CD4-positive, alpha-beta T cell treated with Interleukin-4 for 1 hour (primary cell): ENCODE measurements around the gene MNS1.
"Not testable (repeated sequence)": the region's sequence is repeated elsewhere in the genome, so short reads cannot be mapped to it uniquely, and the experiment has no call there.

Experiments used
- DNase-seq, 2 donors: peaks; one replicate each; pipeline ENCODE4 v3.0.0-alpha.2; 2020 to 2022

MNS1 gene, protein sequence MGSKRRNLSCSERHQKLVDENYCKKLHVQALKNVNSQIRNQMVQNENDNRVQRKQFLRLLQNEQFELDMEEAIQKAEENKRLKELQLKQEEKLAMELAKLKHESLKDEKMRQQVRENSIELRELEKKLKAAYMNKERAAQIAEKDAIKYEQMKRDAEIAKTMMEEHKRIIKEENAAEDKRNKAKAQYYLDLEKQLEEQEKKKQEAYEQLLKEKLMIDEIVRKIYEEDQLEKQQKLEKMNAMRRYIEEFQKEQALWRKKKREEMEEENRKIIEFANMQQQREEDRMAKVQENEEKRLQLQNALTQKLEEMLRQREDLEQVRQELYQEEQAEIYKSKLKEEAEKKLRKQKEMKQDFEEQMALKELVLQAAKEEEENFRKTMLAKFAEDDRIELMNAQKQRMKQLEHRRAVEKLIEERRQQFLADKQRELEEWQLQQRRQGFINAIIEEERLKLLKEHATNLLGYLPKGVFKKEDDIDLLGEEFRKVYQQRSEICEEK

DNA sequence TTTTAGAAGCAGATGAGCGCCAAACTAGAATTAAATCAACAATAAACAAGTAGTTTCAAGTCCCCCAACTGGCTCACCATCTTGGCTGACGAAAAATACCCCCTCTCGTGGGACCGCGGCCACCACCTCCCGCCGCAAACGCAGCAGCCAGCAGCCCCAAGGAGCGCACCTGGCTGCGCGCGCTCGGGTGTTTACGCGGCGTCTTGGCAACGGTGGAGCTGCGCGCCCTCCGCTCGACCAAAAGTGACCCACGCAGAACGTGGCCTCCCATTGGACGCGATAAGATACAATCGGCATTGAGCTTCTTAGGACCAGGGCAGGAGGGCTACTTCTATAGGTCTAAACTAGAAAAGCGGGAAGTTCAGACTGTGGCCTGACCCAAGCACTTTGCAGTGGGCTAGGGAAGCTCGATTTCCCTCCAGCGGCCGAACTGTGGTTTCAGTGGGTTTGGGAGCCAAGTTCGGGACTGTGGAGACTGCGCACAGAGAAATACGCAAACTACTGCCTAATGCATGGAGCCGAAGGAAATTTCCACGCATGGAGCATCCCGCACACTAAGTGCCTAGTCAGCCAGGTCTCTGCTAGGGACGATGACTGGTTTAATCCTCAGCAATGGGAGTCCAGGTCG, at the start of gene MNS1:
MNS1 (minus strand) TSS at position 245 of the 628 bp plus-strand sequence; CDS start at position 80, 165 bp downstream.
- DNase-seq, result peak; percentile 64 to 91

DNA sequence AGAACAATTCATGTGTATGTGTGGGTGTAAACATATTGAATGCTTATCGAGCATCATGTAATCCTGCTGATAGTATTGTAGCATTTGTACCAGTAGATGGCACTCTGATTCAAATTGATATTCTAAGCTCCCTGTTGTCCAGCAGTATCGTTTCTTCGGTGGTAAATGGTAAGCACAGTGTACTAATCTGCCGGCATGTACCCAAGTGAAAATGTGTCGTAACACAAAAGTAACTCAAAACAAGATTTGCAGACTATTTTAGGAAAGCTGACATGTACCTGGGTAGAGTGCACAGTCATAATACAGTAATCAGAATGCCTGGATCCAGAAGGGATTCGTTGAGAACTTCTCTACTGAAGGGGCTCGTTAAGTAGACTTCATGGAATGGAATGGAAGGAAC, 31.7 kb upstream of the MNS1 start:
- peak in 1 of 2 donors; percentile 53 for DNase-seq

DNA sequence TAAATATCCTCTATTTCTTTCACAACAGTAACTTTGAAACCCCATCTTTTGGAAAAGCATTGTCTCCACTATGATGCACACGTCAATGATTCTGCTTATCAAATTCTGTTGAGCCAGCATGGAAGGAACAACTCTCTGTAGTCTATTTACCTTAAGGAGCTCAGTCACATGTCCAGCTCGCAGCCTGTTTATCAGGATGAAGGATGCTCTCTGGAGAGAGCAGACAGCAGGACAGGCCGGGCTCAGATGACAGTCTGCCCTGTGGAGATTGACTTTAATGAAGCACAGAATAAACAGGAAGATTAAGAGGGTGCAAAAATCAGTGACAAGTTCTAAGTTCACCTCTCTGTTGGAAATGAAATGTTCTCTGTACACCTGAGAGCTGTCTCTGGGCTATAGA, 30.6 kb upstream of the MNS1 start:
- no peak for DNase-seq

GRCh38 chr15:56495053-56495452, 30.1 kb upstream of the MNS1 start:
- no peak for DNase-seq

DNA sequence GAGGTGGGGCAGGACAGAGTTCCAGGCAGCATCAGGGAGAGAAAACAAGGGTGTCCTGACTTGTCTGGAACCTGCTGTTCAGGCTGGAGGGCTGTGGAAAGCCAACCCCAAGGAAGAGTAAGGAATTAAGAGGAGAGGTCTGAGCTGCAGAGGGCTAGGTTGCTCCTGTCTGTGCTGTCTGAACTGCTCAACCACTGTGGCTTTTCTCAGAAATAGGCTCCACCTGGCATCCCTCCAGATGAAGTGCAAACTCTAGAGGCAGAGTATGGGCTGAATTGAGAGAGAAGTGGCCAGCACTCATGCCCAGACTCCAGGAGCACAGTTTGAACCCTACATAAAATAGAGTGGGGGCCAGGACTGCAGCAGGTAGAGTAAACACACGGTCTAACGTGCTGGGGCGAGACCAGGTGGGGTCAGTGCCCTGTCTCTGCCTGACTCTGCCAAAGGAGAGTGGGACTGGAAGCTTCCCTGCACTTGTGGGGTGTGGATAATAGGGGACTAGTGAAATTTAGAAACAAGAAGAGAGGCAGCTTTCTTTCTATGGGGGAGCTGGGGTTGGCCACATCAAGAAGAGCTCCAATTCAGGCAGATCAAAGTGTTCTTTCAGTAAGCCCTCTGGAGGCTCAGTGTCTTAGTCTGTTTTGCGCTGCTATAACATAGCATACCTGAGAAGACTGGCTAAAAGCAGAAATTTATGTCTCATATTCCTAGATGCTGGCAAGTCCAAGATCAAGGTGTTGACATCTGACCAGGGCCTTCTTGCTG, 28.0 kb upstream of the MNS1 start:
- no peak for DNase-seq

- DNase-seq, result no peak
Measured at GRCh38 chr15:56492236-56492635, 27.3 kb upstream of the MNS1 start.

- peak; percentile 38 to 53 for DNase-seq
Measured at GRCh38 chr15:56491110-56491722, 26.3 kb upstream of the MNS1 start.

- DNase-seq, result no peak
Measured at GRCh38 chr15:56490461-56490860, 25.5 kb upstream of the MNS1 start.

DNA sequence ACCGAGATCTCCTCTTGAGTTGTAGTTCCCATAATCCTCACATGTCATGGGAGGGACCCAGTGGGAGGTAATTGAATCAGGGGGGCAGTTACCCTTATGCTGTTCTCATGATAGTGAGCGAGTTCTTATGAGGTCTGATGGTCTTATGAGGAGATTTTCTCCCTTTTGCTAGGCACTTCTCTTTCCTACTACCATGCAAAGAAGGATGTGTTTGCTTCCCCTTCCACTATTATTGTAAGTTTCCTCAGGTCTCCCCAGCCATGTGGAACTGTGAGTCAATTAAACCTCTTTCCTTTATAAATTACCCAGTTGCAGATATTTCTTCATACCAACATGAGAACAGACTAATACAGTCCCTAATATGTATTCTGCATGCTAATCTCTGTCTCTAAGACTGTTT, 21.3 kb upstream of the MNS1 start:
- not testable (repeated sequence) for DNase-seq

DNA sequence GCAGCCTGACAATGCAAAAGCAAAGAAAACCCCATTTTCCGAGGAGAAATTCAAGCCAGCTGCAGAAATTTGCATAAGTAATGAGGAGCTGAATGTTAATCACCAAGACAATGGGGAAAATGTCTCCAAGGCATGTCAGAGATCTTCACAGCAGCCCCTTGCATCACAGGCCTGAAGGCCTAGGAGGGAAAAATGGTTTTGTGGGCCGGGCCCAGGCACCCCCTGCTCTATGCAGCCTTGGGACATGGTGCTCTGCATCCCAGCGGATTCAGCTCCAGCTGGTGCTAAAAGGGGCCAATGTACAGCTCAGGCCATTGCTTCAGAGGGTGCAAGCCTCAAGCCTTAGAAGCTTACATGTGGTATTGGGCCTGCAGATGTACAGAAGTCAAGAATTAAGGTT, 20.5 kb upstream of the MNS1 start:
- DNase-seq, result not testable (repeated sequence)

DNA sequence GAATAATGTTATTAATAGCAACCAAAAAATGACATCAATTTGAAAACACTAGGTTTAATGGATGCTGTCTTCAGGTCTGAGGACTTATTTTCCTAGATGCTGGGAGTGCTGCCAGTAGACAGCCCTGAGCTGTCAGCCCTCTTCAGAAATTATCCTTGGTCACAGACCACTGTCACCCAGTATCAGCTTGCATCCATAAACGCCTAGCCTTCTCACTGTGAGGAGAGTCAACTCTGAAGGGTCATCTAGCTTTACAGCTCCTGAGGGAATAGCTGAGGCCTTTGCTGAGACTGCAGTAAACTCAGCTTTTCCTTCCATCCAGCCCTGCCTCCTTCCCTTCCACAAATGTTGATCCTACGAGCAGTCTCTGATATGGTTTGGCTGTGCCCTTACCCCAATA, 19.4 kb upstream of the MNS1 start:
- DNase-seq, result no peak

GRCh38 chr15:56475351-56475750, 10.4 kb upstream of the MNS1 start:
- no peak for DNase-seq

DNA sequence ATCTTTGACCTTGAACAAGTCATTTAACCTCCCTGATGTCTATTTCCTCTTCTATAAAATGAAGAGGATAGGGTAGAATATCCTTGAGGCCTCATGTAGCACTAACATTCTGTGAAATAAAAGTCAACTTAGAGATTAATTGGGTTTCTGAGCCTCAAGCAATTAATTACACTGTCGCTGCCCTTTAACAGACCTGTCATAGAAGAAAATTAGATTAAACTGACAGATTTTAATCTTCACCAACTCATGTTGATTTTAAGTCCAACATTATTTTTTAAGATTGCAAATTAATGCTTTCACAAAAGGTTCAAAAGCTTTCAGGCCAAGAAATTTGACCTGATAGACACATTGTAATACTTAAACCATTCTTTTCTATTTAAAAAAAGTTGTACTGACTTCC, 8.1 kb upstream of the MNS1 start:
- DNase-seq, result no peak

DNA sequence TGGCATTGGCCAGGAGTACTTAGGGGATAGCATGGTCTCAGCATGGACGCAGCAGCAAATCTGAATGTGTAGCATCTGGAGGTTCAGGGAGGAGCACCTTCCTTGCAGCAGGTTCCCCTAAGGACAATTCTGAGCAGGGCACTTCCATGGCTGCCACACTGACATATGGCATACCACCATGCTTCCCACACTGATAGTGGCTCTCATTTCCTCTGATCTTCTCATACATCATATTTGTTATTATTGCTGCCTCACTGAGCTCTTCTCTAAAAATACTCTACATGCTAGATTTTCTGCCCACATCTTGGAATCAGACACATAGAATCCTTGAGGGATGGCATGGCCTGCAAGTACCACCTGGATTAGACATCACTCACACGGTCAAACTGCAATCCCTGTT, 7.3 kb upstream of the MNS1 start:
- no peak for DNase-seq

DNA sequence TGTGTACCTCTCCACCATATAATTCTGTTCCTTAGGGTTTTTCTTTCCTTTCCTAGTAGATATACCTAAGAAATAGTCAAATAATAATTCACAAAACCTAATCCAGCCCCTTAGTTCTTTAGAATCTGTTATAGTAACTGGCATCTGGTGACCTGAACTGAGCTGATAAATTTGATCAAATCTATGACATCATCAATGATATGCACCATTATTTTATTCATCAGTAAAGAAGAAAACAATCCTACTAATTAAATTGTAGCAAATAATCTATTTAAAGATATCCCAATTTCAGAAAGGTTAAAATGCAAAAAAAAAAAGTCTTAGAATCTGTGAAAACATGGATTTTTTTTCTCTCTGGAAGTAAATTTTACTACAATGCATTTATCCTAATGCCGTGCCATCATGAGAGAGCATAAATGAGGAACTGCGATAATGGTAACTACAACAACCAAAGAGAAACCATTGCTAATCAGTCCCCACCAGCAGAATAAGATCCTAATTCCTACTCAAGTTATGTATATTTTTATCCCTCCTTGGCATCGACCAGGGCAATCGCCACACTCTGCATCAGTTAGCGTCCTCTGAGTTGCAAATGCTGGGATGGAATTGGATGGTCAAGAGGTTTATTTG, 6.6 kb upstream of the MNS1 start:
- DNase-seq, result no peak

DNA sequence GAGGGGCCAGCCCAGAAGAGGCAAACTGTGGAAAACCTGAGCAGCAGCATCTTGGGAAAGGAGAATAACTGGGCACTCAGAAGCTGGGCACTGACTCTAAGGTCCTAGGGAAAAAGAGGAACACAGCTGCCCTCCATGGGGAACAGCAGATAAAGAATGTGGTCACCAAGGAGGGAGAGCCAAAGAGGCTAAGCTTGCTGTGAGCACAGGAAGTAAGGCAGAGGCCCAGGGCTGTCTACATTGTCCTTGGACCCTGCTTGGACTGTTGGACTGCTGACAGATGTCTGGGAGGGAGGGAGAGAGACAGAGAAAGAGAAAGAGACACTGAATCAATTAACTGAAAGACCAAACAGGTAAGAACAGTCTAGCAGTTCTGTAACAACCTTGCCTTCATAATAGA, 4.5 kb upstream of the MNS1 start:
- no peak for DNase-seq

DNA sequence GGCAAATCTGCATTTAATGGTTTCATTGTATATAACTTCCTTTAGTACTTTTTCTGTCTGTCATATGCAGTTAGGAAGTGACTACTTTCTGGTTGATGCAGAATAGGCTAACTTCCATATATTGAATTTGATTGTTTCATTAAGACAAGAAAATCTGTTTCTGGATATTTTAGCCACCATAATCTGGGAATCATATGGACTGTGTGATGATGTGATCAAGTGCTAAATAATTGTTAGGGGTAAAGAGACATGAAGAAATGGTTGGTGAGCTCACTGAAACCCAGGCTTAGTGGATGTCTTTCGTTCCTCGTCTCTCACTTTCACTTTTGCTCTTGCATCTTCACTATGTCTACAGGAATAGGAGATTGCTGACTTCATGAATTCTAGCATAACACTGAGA, 3.5 kb upstream of the MNS1 start:
- DNase-seq, result peak in 1 of 2 donors; percentile 21

DNA sequence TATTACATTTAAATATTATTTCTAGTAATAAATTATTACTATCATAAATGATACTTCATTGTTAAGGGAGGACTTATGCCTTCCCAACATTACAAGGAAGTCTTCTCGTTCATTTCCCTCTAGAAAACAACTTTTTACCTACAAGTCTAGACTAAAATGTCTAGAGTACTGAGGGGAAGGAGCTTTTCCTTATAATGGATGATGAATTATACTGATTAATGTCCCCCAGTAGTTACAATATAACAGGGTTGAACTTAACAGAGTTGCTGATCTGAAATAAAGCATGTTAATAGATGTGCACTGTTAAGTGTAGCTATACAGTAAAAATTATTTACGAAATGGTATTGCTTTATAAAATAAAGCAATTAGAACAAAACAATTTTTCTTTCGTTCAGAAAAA, 2.7 kb upstream of the MNS1 start:
- DNase-seq, result no peak

DNA sequence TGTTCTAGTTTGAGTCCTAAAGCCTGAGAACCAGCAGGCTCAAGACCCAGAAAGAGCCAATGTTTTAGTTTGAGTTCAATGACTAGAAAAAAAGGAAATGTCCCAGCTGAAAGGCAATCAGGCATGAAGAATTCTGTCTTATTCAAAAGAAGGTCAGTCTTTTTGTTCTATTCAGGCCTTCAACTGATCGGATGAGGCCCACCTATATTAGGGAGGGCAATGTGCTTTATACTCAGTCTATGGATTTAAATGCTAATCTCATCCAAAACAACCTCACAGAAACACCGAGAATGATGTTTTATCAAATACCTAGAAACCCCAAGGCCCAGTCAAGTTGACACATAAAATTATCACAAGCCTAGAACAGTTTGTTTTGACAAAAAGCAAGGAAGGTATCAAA, 4.0 kb downstream of the MNS1 start:
- no peak for DNase-seq

GRCh38 chr15:56460071-56460470, 4.9 kb downstream of the MNS1 start:
- no peak for DNase-seq

DNA sequence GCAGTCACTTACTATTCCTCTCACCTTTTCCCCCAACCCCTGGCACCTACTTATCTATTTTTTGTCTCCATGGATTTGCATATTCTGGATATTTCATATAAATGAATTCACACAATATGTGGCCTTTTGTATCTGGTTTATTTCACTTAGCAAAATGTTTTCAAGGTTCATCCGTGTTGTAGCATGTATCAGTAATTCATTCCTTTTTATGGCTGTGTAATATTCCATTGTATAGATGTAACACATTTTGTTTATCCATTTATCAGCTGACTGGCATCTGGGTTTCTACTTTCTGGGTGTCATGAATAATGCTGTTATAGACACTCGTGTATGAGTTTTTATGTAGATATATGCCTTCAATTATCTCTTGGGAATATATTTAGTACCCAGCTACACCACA, 5.8 kb downstream of the MNS1 start:
- no peak for DNase-seq

- DNase-seq, result no peak
Measured at GRCh38 chr15:56456229-56456628, 8.7 kb downstream of the MNS1 start.

DNA sequence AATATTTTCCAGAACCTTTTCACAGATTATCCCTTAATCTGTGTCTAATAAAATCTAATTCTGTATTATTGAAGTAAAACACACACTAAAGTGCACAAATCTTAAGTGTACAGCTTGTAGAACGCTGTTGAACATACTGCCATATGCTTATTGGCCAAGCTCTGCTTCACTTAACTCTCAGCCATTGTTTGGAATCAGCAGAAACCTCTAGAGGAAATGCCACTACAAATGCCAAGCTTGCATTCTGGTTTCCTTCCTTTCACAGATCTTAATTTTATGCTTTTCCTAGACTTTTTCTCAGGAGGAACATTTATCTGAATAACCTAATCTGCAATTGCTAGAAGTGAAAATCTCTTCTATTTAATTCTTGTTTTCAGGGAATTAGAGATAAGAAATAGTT, 10.1 kb downstream of the MNS1 start:
- DNase-seq, result no peak
